Activated CD4-positive, alpha-beta memory T cell treated with anti-CD3 and anti-CD28 coated beads for 36 hours (primary cell): ENCODE results near the gene ZNF652. TPM values are rescaled to one million over a fixed set of nuclear protein-coding genes. Genes with fewer than 3 reads are reported as not detected.
"Not testable (repeated sequence)": the region's sequence is repeated elsewhere in the genome, so short reads cannot be mapped to it uniquely, and the experiment has no call there.

ENCODE experiments used
- CTCF ChIA-PET: fragments of 350-600 bp; sonication (Branson Sonifier 250); formaldehyde crosslinking; loops from one replicate; lab custom pipeline; 2021; ENCODE audit warnings: antibody characterized with exemption, inconsistent platforms; lab: Charles Lee
- POLR2A ChIA-PET: fragments of 350-600 bp; sonication (Branson Sonifier 250); formaldehyde crosslinking; loops from one replicate; lab custom pipeline; 2021; ENCODE audit warnings: antibody characterized with exemption; lab: Charles Lee
- DNase-seq: peaks from one replicate; pipeline ENCODE4 v3.0.0-alpha.2; 2020
- H3K27ac Mint-ChIP-seq: one replicate; pipeline ENCODE4 v1.8.0; 2021; ENCODE audit warnings: mixed read lengths
- H3K27me3 Mint-ChIP-seq: one replicate; pipeline ENCODE4 v1.8.0; 2021; ENCODE audit warnings: mixed read lengths
- H3K36me3 Mint-ChIP-seq: one replicate; pipeline ENCODE4 v1.8.0; 2021; ENCODE audit warnings: mixed read lengths
- H3K4me1 Mint-ChIP-seq: one replicate; pipeline ENCODE4 v1.8.0; 2021; ENCODE audit warnings: low read depth, mixed read lengths
- H3K4me3 Mint-ChIP-seq: one replicate; pipeline ENCODE4 v1.8.0; 2021; ENCODE audit warnings: mild to moderate bottlenecking, mixed read lengths
- H3K9me3 Mint-ChIP-seq: one replicate; pipeline ENCODE4 v1.8.0; 2021; ENCODE audit warnings: mixed read lengths
- intact Hi-C: fragments of 100-400 bp; cut with micrococcal nuclease; formaldehyde crosslinking; loops from one replicate; pipeline ENCODE4 v1.15.1; 2023
- total RNA-seq, 2 experiments: library from RNA; stranded (reverse); gene quantifications; one replicate each; pipeline ENCODE4 v1.2.3, GENCODE V29; 2021

Gene ZNF652
- total RNA-seq, 2 experiments from 2014 or later, result 5.7 to 7.2 TPM

DNA sequence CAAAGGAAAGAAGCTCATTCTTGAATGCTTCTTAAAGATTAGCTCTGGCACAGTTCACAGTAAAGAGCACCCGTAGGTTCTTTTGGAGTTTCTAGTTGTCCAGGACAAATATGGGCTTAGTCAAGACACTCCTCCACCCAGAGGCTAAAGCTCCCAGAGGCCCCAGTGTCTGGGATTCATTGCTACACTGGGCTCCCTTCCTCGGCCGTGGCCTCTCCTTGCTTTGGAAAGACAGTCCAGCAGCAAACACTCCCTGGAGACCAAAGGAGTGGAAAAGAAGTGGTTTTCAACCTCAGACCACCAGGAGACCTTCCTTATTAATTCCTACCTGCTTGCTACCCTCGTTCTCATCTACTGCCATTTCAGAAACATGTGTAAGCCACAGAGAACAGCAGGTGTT lies 35.5 kb upstream of the ZNF652 start:
- CTCF ChIA-PET, result interaction anchor here (1.0 to 5.2 kb wide), 5 partner anchors 9 to 170 kb away, joined by 4 to 69 read pairs (median 12); no protein-coding TSS in a partner anchor
- peaks cover 8% of the 10 kb centered on the region for H3K36me3 Mint-ChIP-seq
- H3K27ac Mint-ChIP-seq, result no peak overlapping the region
- no peak overlapping the region for H3K4me3 Mint-ChIP-seq
- no peaks in the 10 kb centered on the region for H3K27me3 Mint-ChIP-seq
- H3K4me1 Mint-ChIP-seq, result peaks cover 13% of the 10 kb centered on the region
- no peaks in the 10 kb centered on the region for H3K9me3 Mint-ChIP-seq
- POLR2A ChIA-PET, result interaction anchor here (1.3 kb wide), 1 partner anchor 10 kb away, joined by 3 read pairs; no protein-coding TSS in a partner anchor
- DNase-seq, result no peak
- intact Hi-C loops, result no loop called here

- H3K4me3 Mint-ChIP-seq, result no peak overlapping the region
- no peak overlapping the region for H3K27ac Mint-ChIP-seq
- peaks cover 36% of the 10 kb centered on the region for H3K4me1 Mint-ChIP-seq
- no peak for DNase-seq
- no peaks in the 10 kb centered on the region for H3K27me3 Mint-ChIP-seq
- ChIA-PET CTCF (interaction anchor here (1.0 to 5.2 kb wide), 9 partner anchors 14 to 103 kb away, joined by 3 to 69 read pairs (median 5); no protein-coding TSS in a partner anchor), POLR2A (interaction anchor here (0.6 kb wide), 1 partner anchor 50 kb away, joined by 3 read pairs; no protein-coding TSS in a partner anchor)
- H3K9me3 Mint-ChIP-seq, result no peaks in the 10 kb centered on the region
- intact Hi-C loops, result loop anchor here (2.0 kb wide), 1 partner anchor 167 kb away; no protein-coding TSS in a partner anchor
- no peaks in the 10 kb centered on the region for H3K36me3 Mint-ChIP-seq
These were observed 31.6 kb upstream of the ZNF652 start for GRCh38 chr17:49393491-49394255.

DNA sequence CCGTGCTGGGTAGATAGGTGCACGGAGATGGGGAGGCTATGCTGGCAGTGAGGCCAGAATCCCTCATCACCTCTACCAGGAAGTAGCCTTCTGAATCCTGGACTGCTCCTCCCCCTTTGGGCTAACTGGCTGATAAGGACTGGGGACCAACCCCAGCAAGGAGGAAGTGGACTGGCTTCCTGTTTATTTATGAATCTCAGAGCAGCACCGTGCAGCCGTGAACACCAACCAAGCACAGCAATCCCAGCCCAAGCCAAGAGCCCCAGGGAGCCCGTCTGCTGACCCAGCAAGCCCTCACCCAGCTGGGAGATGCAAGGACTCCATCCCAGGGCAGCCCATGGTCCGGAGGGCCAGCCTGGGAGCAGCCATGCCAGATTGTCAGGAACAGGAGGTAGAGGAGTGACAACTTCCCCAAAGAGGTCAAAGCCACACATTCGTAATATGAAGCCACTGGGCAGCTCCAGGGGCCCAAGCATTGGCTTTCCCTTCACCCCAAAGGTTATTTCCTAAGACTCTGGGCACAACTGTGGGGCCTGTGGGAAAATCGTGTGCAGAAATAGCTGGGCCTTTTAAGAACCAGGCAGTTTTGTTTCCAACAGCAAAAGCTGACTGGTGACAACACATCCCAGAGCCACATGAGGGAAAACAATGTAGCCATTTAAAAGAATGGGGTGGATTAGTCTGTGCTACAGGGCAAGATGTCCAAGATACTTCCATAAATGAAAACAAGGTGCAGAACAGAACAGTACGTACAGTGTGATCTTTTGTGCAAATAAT lies 28.7 kb upstream of the ZNF652 start:
- Mint-ChIP-seq H3K27ac (peak overlapping the region; percentile 71), H3K27me3 (no peaks in the 10 kb centered on the region), H3K36me3 (no peaks in the 10 kb centered on the region), H3K9me3 (no peaks in the 10 kb centered on the region), H3K4me3 (no peak overlapping the region), H3K4me1 (peaks cover 53% of the 10 kb centered on the region)
- ChIA-PET POLR2A (no interaction called here), CTCF (interaction anchor here (0.6 to 4.5 kb wide), 6 partner anchors 17 to 1347 kb away, joined by 3 to 20 read pairs (median 4); no protein-coding TSS in a partner anchor)
- intact Hi-C loops, result loop anchor here (1.0 kb wide), 1 partner anchor 75 kb away; no protein-coding TSS in a partner anchor
- peak; percentile 33 for DNase-seq

DNA sequence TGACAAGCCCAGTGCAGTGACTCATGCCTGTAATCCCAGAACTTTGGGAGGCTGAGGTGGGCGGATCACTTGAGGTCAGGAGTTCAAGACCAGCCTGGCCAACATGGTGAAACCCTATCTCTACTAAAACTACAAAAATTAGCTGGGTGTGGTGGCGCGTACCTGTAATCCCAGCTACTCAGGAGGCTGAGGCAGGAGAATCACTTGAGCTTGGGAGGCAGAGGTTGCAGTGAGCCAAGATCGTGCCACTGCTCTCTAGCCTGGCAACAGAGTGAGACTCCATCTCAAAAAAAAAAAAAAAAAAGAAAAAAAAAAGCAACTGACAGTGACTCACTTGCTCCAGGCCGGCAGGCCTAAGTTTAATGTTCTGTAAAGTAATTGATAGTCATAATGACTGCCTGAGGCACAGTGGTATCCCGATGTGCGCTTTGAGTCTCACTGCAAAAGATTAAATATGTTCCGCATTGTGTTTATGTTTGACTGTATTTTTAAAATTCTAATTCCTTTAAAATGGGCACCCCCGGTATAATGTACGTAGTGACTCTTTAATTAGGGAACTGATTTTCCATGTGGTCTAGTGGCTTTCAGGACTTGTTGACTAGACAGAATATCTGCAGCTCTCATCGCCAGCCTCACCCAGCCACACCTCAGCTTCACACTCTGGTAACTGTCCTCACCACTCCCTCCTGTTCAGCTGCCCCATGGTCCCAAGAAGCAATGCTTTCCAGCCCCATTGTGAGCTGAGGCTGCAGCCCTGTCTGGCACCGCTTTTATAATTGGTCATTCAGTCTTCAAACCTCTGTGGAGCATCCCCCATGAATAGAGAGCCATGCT lies 27.7 kb upstream of the ZNF652 start:
- H3K4me1 Mint-ChIP-seq, result peaks cover 50% of the 10 kb centered on the region
- H3K27me3 Mint-ChIP-seq, H3K9me3 Mint-ChIP-seq, H3K36me3 Mint-ChIP-seq, H3K4me3 Mint-ChIP-seq: not testable (repeated sequence)
- intact Hi-C loops, result loop anchor here (1.0 to 2.0 kb wide), 2 partner anchors 47 to 74 kb away; no protein-coding TSS in a partner anchor
- ChIA-PET CTCF (interaction anchor here (0.6 to 4.5 kb wide), 9 partner anchors 18 to 168 kb away, joined by 3 to 20 read pairs (median 4); no protein-coding TSS in a partner anchor), POLR2A (interaction anchor here (1.5 kb wide), 1 partner anchor 47 kb away, joined by 5 read pairs; no protein-coding TSS in a partner anchor)
- peak; percentile 40 for DNase-seq
- peak overlapping the region; percentile 76 for H3K27ac Mint-ChIP-seq

GRCh38 chr17:49388692-49389513 lies 26.9 kb upstream of the ZNF652 start:
- no peak for DNase-seq
- H3K27ac Mint-ChIP-seq, result peak overlapping the region; percentile 76
- no peaks in the 10 kb centered on the region for H3K27me3 Mint-ChIP-seq
- H3K9me3 Mint-ChIP-seq, result no peaks in the 10 kb centered on the region
- intact Hi-C loops, result loop anchor here (2.0 kb wide), 1 partner anchor 46 kb away; no protein-coding TSS in a partner anchor
- peaks cover 47% of the 10 kb centered on the region for H3K4me1 Mint-ChIP-seq
- POLR2A ChIA-PET, result interaction anchor here (1.5 kb wide), 1 partner anchor 47 kb away, joined by 5 read pairs; no protein-coding TSS in a partner anchor
- CTCF ChIA-PET, result interaction anchor here (0.6 to 4.5 kb wide), 12 partner anchors 9 to 169 kb away, joined by 3 to 20 read pairs (median 4); no protein-coding TSS in a partner anchor
- no peaks in the 10 kb centered on the region for H3K36me3 Mint-ChIP-seq
- peak overlapping the region; percentile 38 for H3K4me3 Mint-ChIP-seq

- peak overlapping the region; percentile 46 for H3K4me3 Mint-ChIP-seq
These were observed 26.2 kb upstream of the ZNF652 start for GRCh38 chr17:49388290-49388640.

GRCh38 chr17:49387498-49388289 lies 25.6 kb upstream of the ZNF652 start:
- H3K9me3 Mint-ChIP-seq, result no peaks in the 10 kb centered on the region
- H3K27me3 Mint-ChIP-seq, result no peaks in the 10 kb centered on the region
- intact Hi-C loops, result loop anchor here (2.0 kb wide), 1 partner anchor 45 kb away; no protein-coding TSS in a partner anchor
- peak overlapping the region; percentile 46 for H3K4me3 Mint-ChIP-seq
- DNase-seq, result peak; percentile 22
- peak overlapping the region; percentile 76 for H3K27ac Mint-ChIP-seq
- no peaks in the 10 kb centered on the region for H3K36me3 Mint-ChIP-seq
- POLR2A ChIA-PET, result interaction anchor here (0.6 kb wide), 1 partner anchor 10 kb away, joined by 3 read pairs; no protein-coding TSS in a partner anchor
- CTCF ChIA-PET, result interaction anchor here (0.5 to 4.5 kb wide), 10 partner anchors 8 to 165 kb away, joined by 3 to 20 read pairs (median 4); no protein-coding TSS in a partner anchor
- H3K4me1 Mint-ChIP-seq, result peaks cover 41% of the 10 kb centered on the region

More at GRCh38 chr17:49388290-49388640, 26.2 kb upstream of the ZNF652 start:
- no peaks in the 10 kb centered on the region for H3K36me3 Mint-ChIP-seq
- no peaks in the 10 kb centered on the region for H3K9me3 Mint-ChIP-seq
- DNase-seq, result peak; percentile 36
- peaks cover 41% of the 10 kb centered on the region for H3K4me1 Mint-ChIP-seq
- intact Hi-C loops, result loop anchor here (2.0 kb wide), 1 partner anchor 45 kb away; no protein-coding TSS in a partner anchor
- peak overlapping the region; percentile 76 for H3K27ac Mint-ChIP-seq
- POLR2A ChIA-PET, result no interaction called here
- H3K27me3 Mint-ChIP-seq, result no peaks in the 10 kb centered on the region
- CTCF ChIA-PET, result interaction anchor here (0.5 to 4.5 kb wide), 10 partner anchors 9 to 166 kb away, joined by 3 to 20 read pairs (median 4); no protein-coding TSS in a partner anchor

- ChIA-PET POLR2A (no interaction called here), CTCF (interaction anchor here (1.0 to 3.9 kb wide), 3 partner anchors 10 to 21 kb away, joined by 3 to 15 read pairs (median 4); no protein-coding TSS in a partner anchor)
- Mint-ChIP-seq H3K4me1 (peaks cover 41% of the 10 kb centered on the region), H3K36me3 (no peaks in the 10 kb centered on the region), H3K27me3 (no peaks in the 10 kb centered on the region), H3K27ac (no peak overlapping the region), H3K9me3 (no peaks in the 10 kb centered on the region), H3K4me3 (no peak overlapping the region)
- DNase-seq, result no peak
- intact Hi-C loops, result no loop called here
These were observed 24.3 kb upstream of the ZNF652 start for GRCh38 chr17:49386373-49386772.

- intact Hi-C loops, result no loop called here
- Mint-ChIP-seq H3K27ac (no peak overlapping the region), H3K4me1 (peaks cover 28% of the 10 kb centered on the region), H3K27me3 (no peaks in the 10 kb centered on the region), H3K36me3 (no peaks in the 10 kb centered on the region), H3K4me3 (no peak overlapping the region), H3K9me3 (no peaks in the 10 kb centered on the region)
- POLR2A ChIA-PET, result no interaction called here
- no peak for DNase-seq
- CTCF ChIA-PET, result interaction anchor here (3.9 kb wide), 1 partner anchor 17 kb away, joined by 15 read pairs; no protein-coding TSS in a partner anchor
These were observed 22.9 kb upstream of the ZNF652 start for GRCh38 chr17:49384951-49385350.
